Vagina (tissue), 2 donors: ENCODE results near the gene IL11RA. TPM values are rescaled to one million over a fixed set of nuclear protein-coding genes. Genes with fewer than 3 reads are reported as not detected.

ENCODE experiments used
- DNase-seq, 2 donors: peaks; one replicate each; pipeline ENCODE4 v3.0.0-alpha.2; 2017; ENCODE audit errors: extremely low spot score in 2 of 2
- H3K27ac ChIP-seq: fragments of 200-600 bp; sonication (generic); one replicate; pipeline ENCODE4 v1.5.1; 2019
- H3K27me3 ChIP-seq: fragments of 200-600 bp; sonication (generic); one replicate; pipeline ENCODE4 v1.5.1; 2019
- H3K36me3 ChIP-seq, 2 donors: fragments of 200-600 bp; sonication (generic); one replicate each; pipeline ENCODE4 v1.5.1; 2017 to 2019
- H3K4me1 ChIP-seq: fragments of 200-600 bp; sonication (generic); one replicate; pipeline ENCODE4 v1.5.1; 2019
- H3K4me3 ChIP-seq, 2 donors: fragments of 200-600 bp; sonication (generic); 1 replicate in 1 of 2; 2 replicates in 1 of 2; pipeline ENCODE4 v1.5.1; 2016 to 2019
- H3K9me3 ChIP-seq: fragments of 200-600 bp; sonication (generic); one replicate; pipeline ENCODE4 v1.5.1; 2019
- POLR2A ChIP-seq, 2 donors: fragments of 450-650 bp; IDR thresholded peaks; one replicate each; pipeline ENCODE4 v1.6.1; 2017; ENCODE audit warnings: antibody characterized with exemption in 2 of 2, mild to moderate bottlenecking in 2 of 2, moderate library complexity in 2 of 2
- POLR2AphosphoS5 ChIP-seq, 2 donors: sonication (generic); formaldehyde crosslinking; IDR thresholded peaks; one replicate each; pipeline ENCODE4 v1.9.0; 2017; ENCODE audit warnings: antibody characterized with exemption in 2 of 2, mild to moderate bottlenecking in 2 of 2, low read depth in 1 of 2; ENCODE audit not compliant: insufficient read depth in 1 of 2
- intact Hi-C: fragments of 100-400 bp; cut with DNase I; formaldehyde crosslinking; loops from one replicate; pipeline ENCODE4 v1.15.1; 2023
- total RNA-seq: library from RNA; depleted of rRNA; stranded (reverse); fragments of >200 nt; gene quantifications from one replicate; pipeline ENCODE4 v1.2.3, GENCODE V29; 2016
- TF ChIP-seq, protein P1 (sequence below), 3 experiments: fragments of 450-650 bp in 2 of 3; fragments of 200-600 bp in 1 of 3; sonication (generic) in 1 of 3; IDR thresholded peaks; one replicate each; pipeline ENCODE4 v1.5.1; 2017 to 2019; ENCODE audit warnings: antibody characterized with exemption in 3 of 3, mild to moderate bottlenecking in 2 of 3, moderate library complexity in 2 of 3

IL11RA gene
- total RNA-seq, 1 donor from 2014 or later = 30.7 TPM

DNA sequence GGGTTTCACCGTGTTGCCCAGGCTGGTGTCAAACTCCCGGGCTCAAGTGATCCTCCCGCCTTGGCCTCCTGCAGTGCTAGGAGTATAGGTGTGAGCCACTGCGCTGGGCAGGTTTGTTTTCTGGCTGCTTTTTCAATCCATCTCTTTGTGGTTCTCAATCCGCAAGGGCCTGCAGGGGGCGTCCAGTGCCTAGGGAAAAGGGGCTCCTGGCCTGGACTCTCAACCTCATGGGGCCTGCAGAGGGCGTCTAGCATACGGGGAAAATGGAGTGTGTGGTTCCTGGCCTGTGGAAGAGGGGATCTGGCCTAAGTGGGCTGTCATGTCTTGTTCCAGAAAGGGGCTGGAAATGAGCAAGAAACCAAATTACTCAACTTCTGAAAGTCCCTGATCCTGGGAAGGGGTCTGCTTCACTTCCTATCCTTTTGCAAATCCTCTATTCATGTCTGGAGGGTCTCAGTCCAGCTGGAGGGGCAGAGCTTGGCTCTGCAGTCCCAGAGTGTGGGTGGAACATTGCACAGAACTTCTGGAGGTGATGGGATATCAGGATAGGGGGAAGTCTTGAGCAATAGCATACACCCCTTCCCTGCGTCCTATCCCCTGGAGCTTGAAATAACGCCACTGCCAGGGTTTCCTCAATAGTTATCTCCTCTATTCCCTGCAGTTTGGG is 23.2 kb downstream of the IL11RA start:
- no peak overlapping the region for H3K27ac ChIP-seq

DNA sequence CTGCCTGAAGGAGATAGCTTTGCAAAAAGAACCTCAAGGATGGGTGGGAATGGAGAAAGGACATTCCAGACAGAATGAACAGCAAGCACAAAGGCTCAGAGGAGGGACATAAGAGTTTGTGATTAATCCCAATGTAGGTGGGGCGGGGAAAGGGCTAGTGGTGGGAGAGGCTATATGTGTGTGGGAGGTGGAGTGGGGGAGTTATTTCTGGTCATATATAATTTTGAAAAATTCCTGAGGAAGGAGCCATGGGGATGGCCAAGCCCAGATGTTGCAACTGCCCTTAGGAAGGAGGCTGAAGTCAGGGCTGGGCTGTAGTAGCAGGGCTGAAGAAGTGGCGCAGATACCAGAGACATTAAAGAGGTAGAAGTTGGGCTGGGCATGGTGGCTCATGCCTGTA is 23.9 kb downstream of the IL11RA start:
- Histone ChIP-seq H3K27ac (no peak overlapping the region), H3K4me3 (no peak overlapping the region), H3K4me1 (no peaks in the 10 kb centered on the region), H3K36me3 (no peaks in the 10 kb centered on the region), H3K9me3 (no peaks in the 10 kb centered on the region), H3K27me3 (no peaks in the 10 kb centered on the region)
- DNase-seq = no peak
- TF ChIP-seq POLR2AphosphoS5 (IDR thresholded peaks at IDR 0.05; ENCODE audit: insufficient read depth in 1 of 2, low read depth in 1 of 2) (no peak), POLR2A (IDR thresholded peaks at IDR 0.05) (no peak)
- TF ChIP-seq, protein P1, sequence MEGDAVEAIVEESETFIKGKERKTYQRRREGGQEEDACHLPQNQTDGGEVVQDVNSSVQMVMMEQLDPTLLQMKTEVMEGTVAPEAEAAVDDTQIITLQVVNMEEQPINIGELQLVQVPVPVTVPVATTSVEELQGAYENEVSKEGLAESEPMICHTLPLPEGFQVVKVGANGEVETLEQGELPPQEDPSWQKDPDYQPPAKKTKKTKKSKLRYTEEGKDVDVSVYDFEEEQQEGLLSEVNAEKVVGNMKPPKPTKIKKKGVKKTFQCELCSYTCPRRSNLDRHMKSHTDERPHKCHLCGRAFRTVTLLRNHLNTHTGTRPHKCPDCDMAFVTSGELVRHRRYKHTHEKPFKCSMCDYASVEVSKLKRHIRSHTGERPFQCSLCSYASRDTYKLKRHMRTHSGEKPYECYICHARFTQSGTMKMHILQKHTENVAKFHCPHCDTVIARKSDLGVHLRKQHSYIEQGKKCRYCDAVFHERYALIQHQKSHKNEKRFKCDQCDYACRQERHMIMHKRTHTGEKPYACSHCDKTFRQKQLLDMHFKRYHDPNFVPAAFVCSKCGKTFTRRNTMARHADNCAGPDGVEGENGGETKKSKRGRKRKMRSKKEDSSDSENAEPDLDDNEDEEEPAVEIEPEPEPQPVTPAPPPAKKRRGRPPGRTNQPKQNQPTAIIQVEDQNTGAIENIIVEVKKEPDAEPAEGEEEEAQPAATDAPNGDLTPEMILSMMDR (IDR thresholded peaks at IDR 0.05) = no peak
- intact Hi-C loops = no loop called here

More for the DNA sequence above, 23.2 kb downstream of the IL11RA start:
- no peaks in the 10 kb centered on the region for H3K27me3 ChIP-seq
- DNase-seq = no peak
- H3K4me1 ChIP-seq = no peaks in the 10 kb centered on the region
- no peaks in the 10 kb centered on the region for H3K36me3 ChIP-seq
- TF ChIP-seq, protein P1 (IDR thresholded peaks at IDR 0.05) = peak in 2 of 3 experiments; percentile 18 to 45
- no peak for TF ChIP-seq POLR2AphosphoS5 (IDR thresholded peaks at IDR 0.05; ENCODE audit: insufficient read depth in 1 of 2, low read depth in 1 of 2)
- H3K4me3 ChIP-seq = no peak overlapping the region
- H3K9me3 ChIP-seq = no peaks in the 10 kb centered on the region
- intact Hi-C loops = no loop called here

DNA sequence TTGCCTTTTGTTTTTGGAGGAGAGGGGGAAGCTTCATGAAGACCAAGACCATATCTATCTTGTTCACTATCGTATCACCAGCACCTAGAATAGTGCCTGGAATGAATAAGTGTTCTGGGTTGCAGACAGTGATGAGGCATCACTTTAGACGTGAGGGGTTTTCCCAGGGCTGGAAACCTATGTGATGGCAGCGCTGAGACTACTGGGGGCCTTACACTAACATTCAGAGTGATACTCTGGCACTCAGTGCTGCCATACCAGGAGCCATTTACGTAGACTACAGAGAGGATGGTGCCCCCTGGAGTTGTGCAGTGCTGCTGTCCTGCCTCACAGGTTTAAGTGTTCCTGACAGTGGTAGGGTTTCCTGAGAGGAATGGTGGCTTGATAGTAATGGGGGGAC is 32.2 kb downstream of the IL11RA start:
- TF ChIP-seq POLR2AphosphoS5 (IDR thresholded peaks at IDR 0.05; ENCODE audit: insufficient read depth in 1 of 2, low read depth in 1 of 2) = no peak
- no peak for TF ChIP-seq POLR2A (IDR thresholded peaks at IDR 0.05)
- TF ChIP-seq, protein P1 (IDR thresholded peaks at IDR 0.05) = no peak
- no peak overlapping the region for H3K27ac ChIP-seq
- H3K4me1 ChIP-seq = peaks cover 12% of the 10 kb centered on the region
- no peak for DNase-seq
- no peaks in the 10 kb centered on the region for H3K27me3 ChIP-seq
- H3K9me3 ChIP-seq = no peaks in the 10 kb centered on the region
- no peak overlapping the region for H3K4me3 ChIP-seq
- H3K36me3 ChIP-seq = no peaks in the 10 kb centered on the region
- intact Hi-C loops = no loop called here

DNA sequence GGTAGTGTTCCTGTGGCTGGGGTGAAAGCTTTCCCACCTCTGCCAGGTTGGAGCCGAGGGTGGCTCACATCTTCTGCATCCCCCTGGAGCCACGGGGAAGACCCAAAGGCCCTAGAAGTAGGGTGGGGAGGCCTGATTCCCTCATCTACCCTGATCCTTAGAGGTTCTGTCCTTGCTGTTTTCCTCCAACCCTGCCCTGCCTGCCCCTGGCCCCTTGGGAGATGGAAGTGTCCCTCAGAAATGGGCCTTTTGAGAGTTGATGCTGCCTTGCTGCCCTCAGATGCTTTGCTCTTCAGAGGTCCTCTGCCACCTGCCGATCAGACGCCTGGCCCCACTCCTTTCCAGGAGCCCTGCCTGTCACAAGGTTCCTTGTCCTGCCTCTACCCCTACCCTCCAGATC is 32.8 kb downstream of the IL11RA start:
- intact Hi-C loops = no loop called here
- no peak overlapping the region for H3K27ac ChIP-seq
- no peak for DNase-seq
- no peaks in the 10 kb centered on the region for H3K9me3 ChIP-seq
- H3K36me3 ChIP-seq = no peaks in the 10 kb centered on the region
- no peaks in the 10 kb centered on the region for H3K27me3 ChIP-seq
- no peak overlapping the region for H3K4me3 ChIP-seq
- TF ChIP-seq POLR2AphosphoS5 (IDR thresholded peaks at IDR 0.05; ENCODE audit: insufficient read depth in 1 of 2, low read depth in 1 of 2) (no peak), POLR2A (IDR thresholded peaks at IDR 0.05) (no peak)
- TF ChIP-seq, protein P1 (IDR thresholded peaks at IDR 0.05) = no peak
- H3K4me1 ChIP-seq = peaks cover 12% of the 10 kb centered on the region

DNA sequence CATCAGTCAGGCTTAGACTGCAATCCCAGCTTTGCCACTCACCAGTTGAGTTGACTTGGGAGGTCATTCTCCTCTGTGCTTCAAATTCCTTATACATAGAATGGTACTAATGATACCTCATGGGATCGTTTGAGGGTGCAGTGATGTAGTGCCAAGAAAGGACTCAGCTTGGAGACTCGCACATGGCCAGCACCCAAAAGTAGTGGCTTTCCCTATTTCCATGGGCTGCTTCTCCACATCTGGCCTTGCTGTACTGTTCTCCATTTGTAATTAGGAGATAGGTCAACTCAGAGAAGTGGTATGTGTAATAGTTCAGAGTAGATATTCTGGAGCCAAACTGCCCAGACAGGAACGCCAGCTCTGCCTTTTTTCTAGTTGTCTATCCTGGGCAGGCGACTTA is 33.6 kb downstream of the IL11RA start:
- no peak for DNase-seq
- no peak overlapping the region for H3K4me3 ChIP-seq
- H3K27ac ChIP-seq = no peak overlapping the region
- intact Hi-C loops = no loop called here
- no peaks in the 10 kb centered on the region for H3K9me3 ChIP-seq
- peaks cover 12% of the 10 kb centered on the region for H3K4me1 ChIP-seq
- H3K36me3 ChIP-seq = no peaks in the 10 kb centered on the region
- no peaks in the 10 kb centered on the region for H3K27me3 ChIP-seq
- TF ChIP-seq, protein P1 (IDR thresholded peaks at IDR 0.05) = no peak
- TF ChIP-seq POLR2A (IDR thresholded peaks at IDR 0.05) = no peak
- no peak for TF ChIP-seq POLR2AphosphoS5 (IDR thresholded peaks at IDR 0.05; ENCODE audit: insufficient read depth in 1 of 2, low read depth in 1 of 2)
